ENCODE data around the gene ST14. TPM values are rescaled to one million over a fixed set of nuclear protein-coding genes. Genes with fewer than 3 reads are reported as not detected.

ST14 gene
- total RNA-seq, 4 donors from 2014 or later = 335 to 641 (median 446) TPM

GRCh38 chr11:130114281-130114680 is 45.3 kb upstream of the ST14 start:
- intact Hi-C loops (cut with DNase I; ENCODE audit: low total_unique reads) (no loop called here), in situ Hi-C loops (cut with MboI; ENCODE audit: low pct_ligation_motif_present in 1 of 4, low pct_unique_long_range_greater_than_20kb in 1 of 4, low sequenced_read_pairs in 3 of 4) (no loop called here)
- Histone ChIP-seq H3K27ac (no peak overlapping the region), H3K36me3 (peaks cover 0 to 9% (median 2%) of the 10 kb centered on the region in 4 donors), H3K9me3 (no peaks in the 10 kb centered on the region), H3K4me1 (peaks cover 0 to 23% (median 6%) of the 10 kb centered on the region in 4 donors), H3K4me3 (no peak overlapping the region), H3K27me3 (no peaks in the 10 kb centered on the region)
- no peak for DNase-seq
- 90 to 92% methylated on average over 5 of the region's 5 CpGs for WGBS, 2 donors (ENCODE audit: low coverage in 1 of 2)
- TF ChIP-seq, protein P1, sequence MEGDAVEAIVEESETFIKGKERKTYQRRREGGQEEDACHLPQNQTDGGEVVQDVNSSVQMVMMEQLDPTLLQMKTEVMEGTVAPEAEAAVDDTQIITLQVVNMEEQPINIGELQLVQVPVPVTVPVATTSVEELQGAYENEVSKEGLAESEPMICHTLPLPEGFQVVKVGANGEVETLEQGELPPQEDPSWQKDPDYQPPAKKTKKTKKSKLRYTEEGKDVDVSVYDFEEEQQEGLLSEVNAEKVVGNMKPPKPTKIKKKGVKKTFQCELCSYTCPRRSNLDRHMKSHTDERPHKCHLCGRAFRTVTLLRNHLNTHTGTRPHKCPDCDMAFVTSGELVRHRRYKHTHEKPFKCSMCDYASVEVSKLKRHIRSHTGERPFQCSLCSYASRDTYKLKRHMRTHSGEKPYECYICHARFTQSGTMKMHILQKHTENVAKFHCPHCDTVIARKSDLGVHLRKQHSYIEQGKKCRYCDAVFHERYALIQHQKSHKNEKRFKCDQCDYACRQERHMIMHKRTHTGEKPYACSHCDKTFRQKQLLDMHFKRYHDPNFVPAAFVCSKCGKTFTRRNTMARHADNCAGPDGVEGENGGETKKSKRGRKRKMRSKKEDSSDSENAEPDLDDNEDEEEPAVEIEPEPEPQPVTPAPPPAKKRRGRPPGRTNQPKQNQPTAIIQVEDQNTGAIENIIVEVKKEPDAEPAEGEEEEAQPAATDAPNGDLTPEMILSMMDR (IDR thresholded peaks at IDR 0.05) = no peak
- TF ChIP-seq POLR2A (IDR thresholded peaks at IDR 0.05) (no peak), POLR2AphosphoS5 (IDR thresholded peaks at IDR 0.05) (no peak), EP300 (IDR thresholded peaks at IDR 0.05; ENCODE audit: low read depth) (no peak)

GRCh38 chr11:130114726-130115125 is 44.9 kb upstream of the ST14 start:
- in situ Hi-C loops (cut with MboI; ENCODE audit: low pct_ligation_motif_present in 1 of 4, low pct_unique_long_range_greater_than_20kb in 1 of 4, low sequenced_read_pairs in 3 of 4) = no loop called here
- Histone ChIP-seq H3K36me3 (peaks cover 0 to 9% (median 2%) of the 10 kb centered on the region in 4 donors), H3K4me3 (no peak overlapping the region), H3K27me3 (no peaks in the 10 kb centered on the region), H3K27ac (no peak overlapping the region), H3K4me1 (peaks cover 0 to 23% (median 6%) of the 10 kb centered on the region in 4 donors), H3K9me3 (no peaks in the 10 kb centered on the region)
- WGBS, 2 donors (ENCODE audit: low coverage in 1 of 2) = 88% methylated on average over 4 of the region's 4 CpGs; no CpG with 5 or more reads in 1 of the 2 donors
- intact Hi-C loops (cut with DNase I; ENCODE audit: low total_unique reads) = no loop called here
- DNase-seq = no peak
- TF ChIP-seq POLR2AphosphoS5 (IDR thresholded peaks at IDR 0.05) (no peak), POLR2A (IDR thresholded peaks at IDR 0.05) (no peak), EP300 (IDR thresholded peaks at IDR 0.05; ENCODE audit: low read depth) (no peak)
- TF ChIP-seq, protein P1 (IDR thresholded peaks at IDR 0.05) = no peak

DNA sequence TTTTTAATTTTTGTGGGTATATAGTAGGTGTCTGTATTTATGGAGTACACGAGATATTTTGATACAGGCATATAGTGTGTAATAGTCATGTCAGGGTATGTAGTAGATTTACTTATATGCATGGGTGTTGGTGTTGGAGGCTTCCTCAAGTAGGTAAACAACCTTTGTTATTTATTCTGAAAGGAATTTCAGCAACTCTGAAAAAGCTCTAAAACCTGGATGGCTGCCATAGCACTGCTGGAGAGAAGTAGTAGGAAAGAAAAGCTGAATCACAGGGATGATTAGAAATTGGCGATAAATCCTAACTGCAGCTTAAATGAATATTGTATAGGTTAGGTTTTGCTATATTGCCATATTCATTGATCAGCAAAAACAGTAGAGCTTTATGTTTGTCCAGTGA is 44.4 kb upstream of the ST14 start:
- Histone ChIP-seq H3K9me3 (no peaks in the 10 kb centered on the region), H3K27me3 (no peaks in the 10 kb centered on the region), H3K36me3 (peaks cover 0 to 9% (median 2%) of the 10 kb centered on the region in 4 donors), H3K27ac (no peak overlapping the region), H3K4me1 (peaks cover 0 to 23% (median 8%) of the 10 kb centered on the region in 4 donors), H3K4me3 (no peak overlapping the region)
- intact Hi-C loops (cut with DNase I; ENCODE audit: low total_unique reads) = no loop called here
- WGBS, 2 donors (ENCODE audit: low coverage in 1 of 2) = 71 to 83% methylated on average over 2 of the region's 2 CpGs
- no peak for TF ChIP-seq POLR2AphosphoS5 (IDR thresholded peaks at IDR 0.05)
- TF ChIP-seq EP300 (IDR thresholded peaks at IDR 0.05; ENCODE audit: low read depth) = no peak
- no peak for TF ChIP-seq POLR2A (IDR thresholded peaks at IDR 0.05)
- TF ChIP-seq, protein P1 (IDR thresholded peaks at IDR 0.05) = no peak
- in situ Hi-C loops (cut with MboI; ENCODE audit: low pct_ligation_motif_present in 1 of 4, low pct_unique_long_range_greater_than_20kb in 1 of 4, low sequenced_read_pairs in 3 of 4) = no loop called here
- DNase-seq = no peak

DNA sequence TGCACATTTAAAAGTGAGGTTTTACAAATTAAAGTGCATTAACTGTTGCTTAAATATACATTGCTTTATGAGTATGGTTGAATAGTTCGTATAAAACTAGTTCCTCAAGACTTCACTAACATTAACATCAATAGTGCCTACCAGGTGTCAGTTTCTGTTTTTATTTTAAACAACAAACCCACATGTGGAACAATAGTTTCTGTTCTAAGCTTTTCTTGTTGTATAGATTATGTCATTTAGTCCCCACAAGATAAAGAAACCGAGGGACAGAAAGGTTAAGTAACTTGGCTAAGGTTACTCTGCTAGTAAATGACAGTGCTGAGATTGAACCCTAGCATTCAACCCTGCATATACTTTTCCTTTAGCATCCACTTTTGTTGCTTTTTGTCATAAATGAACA is 41.4 kb upstream of the ST14 start:
- intact Hi-C loops (cut with DNase I; ENCODE audit: low total_unique reads) (no loop called here), in situ Hi-C loops (cut with MboI; ENCODE audit: low pct_ligation_motif_present in 1 of 4, low pct_unique_long_range_greater_than_20kb in 1 of 4, low sequenced_read_pairs in 3 of 4) (no loop called here)
- DNase-seq = no peak
- Histone ChIP-seq H3K27me3 (no peaks in the 10 kb centered on the region), H3K4me3 (no peak overlapping the region), H3K36me3 (peaks cover 0 to 11% (median 6%) of the 10 kb centered on the region in 4 donors), H3K9me3 (no peaks in the 10 kb centered on the region), H3K27ac (no peak overlapping the region), H3K4me1 (peaks cover 0 to 23% (median 8%) of the 10 kb centered on the region in 4 donors)
- 60 to 76% methylated on average over 2 of the region's 2 CpGs for WGBS, 2 donors (ENCODE audit: low coverage in 1 of 2)
- TF ChIP-seq POLR2AphosphoS5 (IDR thresholded peaks at IDR 0.05) (no peak), EP300 (IDR thresholded peaks at IDR 0.05; ENCODE audit: low read depth) (no peak), POLR2A (IDR thresholded peaks at IDR 0.05) (no peak)
- TF ChIP-seq, protein P1 (IDR thresholded peaks at IDR 0.05) = no peak
